ENCODE results near the gene ZFR. TPM values are rescaled to one million over a fixed set of nuclear protein-coding genes. Genes with fewer than 3 reads are reported as not detected.
"Not testable (repeated sequence)": the region's sequence is repeated elsewhere in the genome, so short reads cannot be mapped to it uniquely, and the experiment has no call there.

Gene ZFR
- total RNA-seq, 1 donor from 2014 or later, result 93.9 TPM

GRCh38 chr5:32406650-32407049, 37.9 kb downstream of the ZFR start:
- no peak for DNase-seq

- DNase-seq, result no peak
Measured at GRCh38 chr5:32405507-32405906, 39.0 kb downstream of the ZFR start.

GRCh38 chr5:32403760-32404159, 40.8 kb downstream of the ZFR start:
- no peak for DNase-seq

GRCh38 chr5:32400401-32400800, 44.1 kb downstream of the ZFR start:
- DNase-seq, result no peak

GRCh38 chr5:32398754-32399153, 45.8 kb downstream of the ZFR start:
- not testable (repeated sequence) for DNase-seq

- DNase-seq, result no peak
Measured at GRCh38 chr5:32394981-32395380, 49.6 kb downstream of the ZFR start.

GRCh38 chr5:32392039-32392438, 52.5 kb downstream of the ZFR start:
- no peak for DNase-seq

- no peak for DNase-seq
Measured at GRCh38 chr5:32390819-32391591, 53.5 kb downstream of the ZFR start.

- no peak for DNase-seq
Measured at GRCh38 chr5:32388432-32389129, 56.0 kb downstream of the ZFR start.

- no peak for DNase-seq
Measured at GRCh38 chr5:32387841-32388240, 56.7 kb downstream of the ZFR start.

- peak; percentile 51 for DNase-seq
Measured at GRCh38 chr5:32387211-32387610, 57.3 kb downstream of the ZFR start.

GRCh38 chr5:32384621-32385020, 59.9 kb downstream of the ZFR start:
- DNase-seq, result no peak

- no peak for DNase-seq
Measured at GRCh38 chr5:32383586-32383985, 61.0 kb downstream of the ZFR start.

- DNase-seq, result no peak
Measured at GRCh38 chr5:32383065-32383464, 61.5 kb downstream of the ZFR start.

- no peak for DNase-seq
Measured at GRCh38 chr5:32379421-32379820, 65.1 kb downstream of the ZFR start.

GRCh38 chr5:32378966-32379365, 65.6 kb downstream of the ZFR start:
- no peak for DNase-seq

GRCh38 chr5:32369542-32370155, 74.9 kb downstream of the ZFR start:
- no peak for DNase-seq

- DNase-seq, result no peak
Measured at GRCh38 chr5:32369032-32369431, 75.5 kb downstream of the ZFR start.

GRCh38 chr5:32367271-32367670, 77.3 kb downstream of the ZFR start:
- DNase-seq, result not testable (repeated sequence)

- DNase-seq, result no peak
Measured at GRCh38 chr5:32365623-32366022, 78.9 kb downstream of the ZFR start.

GRCh38 chr5:32363030-32363429, 81.5 kb downstream of the ZFR start:
- DNase-seq, result no peak

GRCh38 chr5:32362527-32362926, 82.0 kb downstream of the ZFR start:
- DNase-seq, result no peak

GRCh38 chr5:32360906-32361305, 83.6 kb downstream of the ZFR start:
- no peak for DNase-seq
